Mesendoderm (in vitro differentiated cells): ENCODE results near the gene RAB43.

Experiments used
- DNase-seq: peaks from one replicate; pipeline ENCODE4 v3.0.0; 2013
- H2AK5ac ChIP-seq: 2 replicates; pipeline ENCODE4 v1.6.1; 2013; ENCODE audit warnings: low read length, inconsistent platforms
- H2BK120ac ChIP-seq: 2 replicates; pipeline ENCODE4 v1.6.1; 2013; ENCODE audit warnings: low read depth, mild to moderate bottlenecking, low read length, moderate library complexity, mixed read lengths
- H2BK15ac ChIP-seq: replicated peaks from 2 replicates; pipeline ENCODE4 v1.6.1; 2013; ENCODE audit warnings: low read depth, mild to moderate bottlenecking, moderate library complexity
- H2BK5ac ChIP-seq: 2 replicates; pipeline ENCODE4 v1.6.1; 2013; ENCODE audit warnings: low read length, inconsistent platforms
- H3K18ac ChIP-seq: 2 replicates; pipeline ENCODE4 v1.6.1; 2013; ENCODE audit warnings: mild to moderate bottlenecking, low read length, mixed read lengths
- H3K23ac ChIP-seq: one replicate; pipeline ENCODE4 v1.6.1; 2013; ENCODE audit warnings: low read length
- H3K27ac ChIP-seq: 2 replicates; pipeline ENCODE4 v1.5.1; 2013; ENCODE audit warnings: low read depth, mild to moderate bottlenecking, inconsistent platforms, low read length, moderate library complexity
- H3K27me3 ChIP-seq: 2 replicates; pipeline ENCODE4 v1.6.1; 2013; ENCODE audit warnings: low read length, control low read depth, mild to moderate bottlenecking, inconsistent platforms; ENCODE audit not compliant: insufficient read depth, poor library complexity
- H3K36me3 ChIP-seq: 2 replicates; pipeline ENCODE4 v1.6.1; 2013; ENCODE audit warnings: low read length, inconsistent platforms; ENCODE audit not compliant: control insufficient read depth, insufficient read depth
- H3K4ac ChIP-seq: one replicate; pipeline ENCODE4 v1.6.1; 2013; ENCODE audit warnings: low read depth, mild to moderate bottlenecking, low read length, moderate library complexity
- H3K4me1 ChIP-seq: 2 replicates; pipeline ENCODE4 v1.6.1; 2013; ENCODE audit warnings: low read depth, low read length, inconsistent platforms; ENCODE audit not compliant: control insufficient read depth
- H3K4me2 ChIP-seq: 2 replicates; pipeline ENCODE4 v1.6.1; 2013; ENCODE audit warnings: low read length
- H3K4me3 ChIP-seq: 2 replicates; pipeline ENCODE4 v1.5.1; 2013; ENCODE audit warnings: mild to moderate bottlenecking, low read length
- H3K56ac ChIP-seq: one replicate; pipeline ENCODE4 v1.6.1; 2013; ENCODE audit warnings: low read length
- H3K79me1 ChIP-seq: 2 replicates; pipeline ENCODE4 v1.6.1; 2013; ENCODE audit warnings: low read length, inconsistent platforms
- H3K79me2 ChIP-seq: 2 replicates; pipeline ENCODE4 v1.6.1; 2013; ENCODE audit warnings: mild to moderate bottlenecking, low read length; ENCODE audit not compliant: control insufficient read depth, insufficient read depth
- H3K9ac ChIP-seq: 2 replicates; pipeline ENCODE4 v1.6.1; 2013; ENCODE audit warnings: low read length, inconsistent platforms
- H4K5ac ChIP-seq: one replicate; pipeline ENCODE4 v1.6.1; 2013; ENCODE audit warnings: low read length
- H4K8ac ChIP-seq: one replicate; pipeline ENCODE4 v1.6.1; 2013; ENCODE audit warnings: low read depth, mild to moderate bottlenecking, control low read depth, low read length, moderate library complexity
- WGBS: extraction: QIAGEN DNeasy Blood & Tissue Kit; methylation state at CpG from one replicate; pipeline ENCODE4 v1.1.7; 2013; ENCODE audit warnings: low lambda C conversion rate, missing lambda C conversion rate; ENCODE audit not compliant: insufficient coverage; ENCODE audit errors: extremely low coverage; 5-methylcytosine and 5-hydroxymethylcytosine counted together

Gene RAB43

DNA sequence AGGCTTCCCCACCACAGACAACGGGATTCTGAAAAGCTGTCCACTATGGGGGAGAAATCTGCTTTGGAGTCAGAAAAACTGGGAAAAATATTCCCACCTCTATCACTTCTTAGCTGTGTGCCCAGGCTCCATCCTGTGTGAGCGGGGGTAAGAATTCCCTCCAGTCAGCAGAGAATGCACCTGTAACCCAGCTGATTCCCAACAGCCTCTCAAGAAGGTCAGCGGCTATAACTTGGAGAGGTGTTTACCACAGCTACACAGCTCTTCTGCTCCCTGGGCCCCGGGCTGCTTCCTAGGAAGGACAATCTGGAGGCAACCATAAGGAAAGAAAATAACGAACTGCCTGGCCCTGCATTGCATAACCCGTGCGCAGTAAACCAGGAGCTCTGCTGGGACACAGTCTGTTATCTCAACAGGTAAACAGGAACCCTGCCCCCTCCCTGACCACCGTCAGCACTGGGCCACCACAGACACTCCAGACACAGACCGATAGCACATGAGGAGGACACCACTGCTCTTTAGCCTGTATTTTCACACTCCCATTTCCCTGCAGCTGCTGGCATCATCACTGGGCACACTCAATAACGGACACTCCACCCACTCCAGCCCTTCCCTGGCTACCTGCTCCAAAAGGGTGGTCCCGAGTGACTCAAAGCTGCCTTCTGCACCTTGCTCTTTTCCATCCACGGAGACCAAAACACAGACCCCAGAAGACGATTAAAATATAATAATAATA lies 2.1 kb downstream of the RAB43 start:
- peaks cover 18% of the 10 kb centered on the region for H3K79me1 ChIP-seq
- H2BK120ac ChIP-seq = no peak overlapping the region
- peaks cover 12% of the 10 kb centered on the region for H3K4me1 ChIP-seq
- H4K5ac ChIP-seq = no peak overlapping the region
- no peak overlapping the region for H4K8ac ChIP-seq
- no peak overlapping the region for H2AK5ac ChIP-seq
- peak overlapping the region; percentile 92 for H3K9ac ChIP-seq
- H3K56ac ChIP-seq = peak overlapping the region; percentile 87
- H2BK15ac ChIP-seq = no peak overlapping the region
- H3K18ac ChIP-seq = peak overlapping the region; percentile 33
- peak overlapping the region; percentile 92 for H3K4me2 ChIP-seq
- no peaks in the 10 kb centered on the region for H3K36me3 ChIP-seq
- H2BK5ac ChIP-seq = no peak overlapping the region
- no CpG with 5 or more reads among the region's 13 CpGs for WGBS
- peaks cover 38% of the 10 kb centered on the region for H3K79me2 ChIP-seq
- DNase-seq = no peak
- H3K27me3 ChIP-seq = no peaks in the 10 kb centered on the region
- no peak overlapping the region for H3K23ac ChIP-seq
- H3K4me3 ChIP-seq = no peak overlapping the region
- H3K27ac ChIP-seq = no peak overlapping the region
- no peak overlapping the region for H3K4ac ChIP-seq

DNA sequence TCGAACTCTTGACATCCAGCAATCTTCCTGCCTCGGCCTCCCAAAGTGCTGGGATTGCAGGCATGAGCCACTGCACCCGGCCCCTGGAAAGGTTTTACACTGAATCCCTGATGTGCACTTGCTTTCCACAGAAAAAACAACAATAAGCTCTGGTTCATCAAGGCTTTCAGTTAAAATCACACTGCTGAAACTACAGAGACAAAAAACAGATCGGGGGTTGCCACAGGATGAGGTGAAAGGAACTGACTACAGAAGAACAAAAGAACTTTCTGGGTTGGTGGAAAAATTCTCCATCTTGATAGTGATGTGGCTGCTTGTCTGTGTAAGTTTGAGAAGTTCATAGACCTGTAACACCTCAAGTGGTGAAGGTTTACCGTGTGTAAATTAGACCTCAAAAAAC lies 2.9 kb downstream of the RAB43 start:
- Histone ChIP-seq H3K27me3 (no peaks in the 10 kb centered on the region), H3K36me3 (no peaks in the 10 kb centered on the region), H3K27ac (no peak overlapping the region), H3K56ac (peak overlapping the region; percentile 87), H2BK120ac (no peak overlapping the region), H3K9ac (peak overlapping the region; percentile 92), H4K8ac (no peak overlapping the region), H2BK5ac (no peak overlapping the region), H2AK5ac (no peak overlapping the region), H3K4me1 (peaks cover 14% of the 10 kb centered on the region), H3K79me1 (peaks cover 24% of the 10 kb centered on the region), H3K79me2 (peaks cover 42% of the 10 kb centered on the region), H3K4me3 (no peak overlapping the region), H3K4ac (no peak overlapping the region), H2BK15ac (no peak overlapping the region), H3K23ac (no peak overlapping the region), H3K18ac (no peak overlapping the region), H3K4me2 (no peak overlapping the region), H4K5ac (no peak overlapping the region)
- no CpG with 5 or more reads among the region's 5 CpGs for WGBS
- no peak for DNase-seq

DNA sequence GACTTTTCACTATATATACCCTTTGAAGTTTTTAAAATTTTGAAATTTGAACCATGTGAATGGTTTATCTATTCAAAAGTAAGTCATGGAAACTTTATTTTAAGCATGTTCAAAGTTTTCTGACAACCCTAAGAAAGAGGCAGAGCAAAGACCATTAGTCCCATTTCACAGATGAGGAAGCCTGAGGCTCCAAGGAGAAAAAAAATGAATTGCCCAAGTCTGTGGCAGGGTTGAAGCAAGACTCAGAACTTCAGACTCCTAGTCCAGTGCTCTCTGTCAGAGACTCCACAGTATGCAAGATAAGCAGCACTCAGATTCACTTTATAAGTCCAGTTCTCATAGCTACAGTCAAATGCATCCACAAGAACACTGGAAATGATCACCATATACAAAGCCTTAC lies 4.5 kb downstream of the RAB43 start:
- Histone ChIP-seq H3K4me1 (peaks cover 14% of the 10 kb centered on the region), H3K79me2 (peaks cover 45% of the 10 kb centered on the region), H3K23ac (no peak overlapping the region), H3K4me2 (no peak overlapping the region), H2BK5ac (no peak overlapping the region), H3K56ac (no peak overlapping the region), H3K36me3 (no peaks in the 10 kb centered on the region), H2AK5ac (no peak overlapping the region), H3K27me3 (no peaks in the 10 kb centered on the region), H3K4ac (no peak overlapping the region), H4K8ac (no peak overlapping the region), H2BK120ac (no peak overlapping the region), H3K4me3 (no peak overlapping the region), H3K79me1 (peaks cover 29% of the 10 kb centered on the region), H2BK15ac (no peak overlapping the region), H3K9ac (no peak overlapping the region), H3K27ac (no peak overlapping the region), H3K18ac (no peak overlapping the region), H4K5ac (no peak overlapping the region)
- no peak for DNase-seq

DNA sequence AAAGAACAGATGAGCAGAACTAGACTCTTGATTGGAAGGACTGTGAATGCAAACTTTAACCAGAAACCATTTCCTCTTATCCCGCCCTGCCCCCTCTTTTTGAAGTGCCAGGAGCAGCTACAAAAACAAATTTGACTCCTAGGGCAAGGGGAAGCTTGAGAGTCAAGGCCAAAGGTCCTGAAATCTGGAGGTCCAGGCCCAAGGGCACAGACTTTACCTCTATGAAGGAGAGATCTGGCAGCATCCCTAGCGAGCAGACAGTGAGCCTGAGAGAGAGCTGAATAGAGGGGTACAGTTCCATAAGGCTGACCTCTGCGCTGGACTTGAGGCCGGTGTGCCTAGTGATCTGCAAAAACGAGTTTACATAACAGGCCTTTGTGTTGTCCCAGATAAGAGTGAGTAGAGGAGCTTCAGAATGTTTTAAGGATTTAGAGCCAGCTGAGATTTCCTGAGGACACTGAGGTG lies 5.1 kb downstream of the RAB43 start:
- no CpG with 5 or more reads among the region's 5 CpGs for WGBS

DNA sequence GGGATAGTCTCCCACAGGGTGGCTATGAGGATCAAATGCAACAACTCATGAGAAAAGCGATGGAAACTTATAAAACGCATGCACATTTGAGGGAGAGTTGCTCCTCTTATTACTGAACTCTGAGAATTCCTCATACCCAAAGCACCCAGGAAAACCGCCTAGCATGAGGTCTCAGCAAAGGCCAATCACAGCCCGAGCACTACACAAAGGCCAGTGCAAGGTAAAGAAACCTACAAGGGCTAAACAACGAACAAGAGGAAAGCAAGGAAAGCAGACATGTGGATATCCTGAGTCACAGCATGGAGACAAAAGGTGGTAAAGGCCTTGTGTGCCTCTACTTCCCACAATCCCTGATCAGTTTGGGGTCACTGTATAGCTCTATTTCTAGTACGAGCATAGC lies 7.1 kb downstream of the RAB43 start:
- Histone ChIP-seq H3K36me3 (peaks cover 2% of the 10 kb centered on the region), H2BK15ac (no peak overlapping the region)
- no peak for DNase-seq

More for the DNA sequence above, 5.1 kb downstream of the RAB43 start:
- Histone ChIP-seq H3K79me2 (peaks cover 45% of the 10 kb centered on the region), H3K4me2 (peak overlapping the region; percentile 2), H3K4ac (no peak overlapping the region), H2AK5ac (no peak overlapping the region), H2BK120ac (no peak overlapping the region), H2BK5ac (no peak overlapping the region), H3K18ac (peak overlapping the region; percentile 43), H3K56ac (peak overlapping the region; percentile 73), H4K8ac (no peak overlapping the region), H3K27me3 (no peaks in the 10 kb centered on the region), H3K9ac (peak overlapping the region; percentile 45), H3K36me3 (no peaks in the 10 kb centered on the region), H3K23ac (no peak overlapping the region), H4K5ac (no peak overlapping the region), H3K4me1 (peaks cover 14% of the 10 kb centered on the region), H3K79me1 (peaks cover 29% of the 10 kb centered on the region), H3K4me3 (no peak overlapping the region), H3K27ac (peak overlapping the region; percentile 73), H2BK15ac (no peak overlapping the region)
- peak; percentile 63 for DNase-seq

More for the DNA sequence above, 7.1 kb downstream of the RAB43 start:
- Histone ChIP-seq H3K79me1 (peaks cover 30% of the 10 kb centered on the region), H3K18ac (no peak overlapping the region), H3K56ac (peak overlapping the region; percentile 30), H3K9ac (no peak overlapping the region), H2AK5ac (no peak overlapping the region), H3K27ac (no peak overlapping the region), H3K4me3 (no peak overlapping the region), H2BK120ac (no peak overlapping the region), H2BK5ac (no peak overlapping the region), H3K27me3 (no peaks in the 10 kb centered on the region), H4K8ac (no peak overlapping the region), H3K79me2 (peaks cover 37% of the 10 kb centered on the region), H3K4me1 (peaks cover 14% of the 10 kb centered on the region), H4K5ac (no peak overlapping the region), H3K4ac (no peak overlapping the region), H3K4me2 (no peak overlapping the region), H3K23ac (no peak overlapping the region)
- WGBS = no CpG with 5 or more reads among the region's 6 CpGs
